Measurements from ENCODE around the gene SPDEF.

Gene SPDEF

DNA sequence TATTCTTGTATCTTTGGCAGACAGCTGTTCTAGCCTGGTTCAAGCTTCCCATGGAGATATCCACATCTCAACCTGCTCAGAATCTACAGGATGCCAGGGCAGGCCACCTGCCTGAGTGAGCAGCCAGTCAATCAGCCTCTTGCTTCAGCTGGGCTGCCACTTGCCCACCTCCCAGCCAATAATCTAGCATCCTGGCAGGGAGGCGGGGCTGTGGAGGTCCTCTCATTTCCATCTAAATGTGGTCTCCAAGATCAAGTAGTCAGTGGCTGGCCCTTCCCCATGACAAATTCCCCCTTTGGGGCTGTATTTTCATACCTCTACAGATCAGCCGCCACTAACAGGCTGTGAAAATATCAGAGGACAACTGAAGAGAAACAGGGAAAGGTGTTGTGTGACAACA, 33.0 kb upstream of the SPDEF start:
- Histone ChIP-seq H3K36me3 (ENCODE audit: insufficient read depth, low read length) (no peaks in the 10 kb centered on the region), H3K9me3 (ENCODE audit: control insufficient read depth, insufficient read depth, low read length) (no peaks in the 10 kb centered on the region), H3K4me1 (ENCODE audit: insufficient read depth, low read length) (peaks cover 9% of the 10 kb centered on the region), H3K9ac (ENCODE audit: low read depth, low read length) (no peak overlapping the region)

DNA sequence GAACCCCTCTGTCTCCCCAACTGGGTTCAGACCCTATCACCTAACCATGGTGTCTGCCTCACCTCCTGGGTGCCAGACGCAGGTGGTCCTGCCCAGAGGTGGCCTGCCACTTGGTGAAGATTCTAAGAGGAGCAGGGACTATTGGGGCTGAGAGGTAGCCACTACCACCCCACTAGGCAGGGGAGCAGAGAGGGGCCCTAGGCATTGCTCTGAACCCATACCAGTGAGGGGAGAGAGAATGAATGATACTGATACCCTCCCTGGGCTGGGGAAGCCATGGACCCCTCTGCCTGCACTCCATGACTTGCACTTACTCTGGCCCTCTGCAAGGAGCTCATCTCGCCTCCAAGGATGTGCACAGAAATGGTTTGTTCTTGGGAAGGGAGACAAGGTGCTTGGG, 31.7 kb upstream of the SPDEF start:
- Histone ChIP-seq H3K36me3 (ENCODE audit: insufficient read depth, low read length) (no peaks in the 10 kb centered on the region), H3K4me1 (ENCODE audit: insufficient read depth, low read length) (peaks cover 9% of the 10 kb centered on the region), H3K9ac (ENCODE audit: low read depth, low read length) (no peak overlapping the region), H3K9me3 (ENCODE audit: control insufficient read depth, insufficient read depth, low read length) (no peaks in the 10 kb centered on the region)

DNA sequence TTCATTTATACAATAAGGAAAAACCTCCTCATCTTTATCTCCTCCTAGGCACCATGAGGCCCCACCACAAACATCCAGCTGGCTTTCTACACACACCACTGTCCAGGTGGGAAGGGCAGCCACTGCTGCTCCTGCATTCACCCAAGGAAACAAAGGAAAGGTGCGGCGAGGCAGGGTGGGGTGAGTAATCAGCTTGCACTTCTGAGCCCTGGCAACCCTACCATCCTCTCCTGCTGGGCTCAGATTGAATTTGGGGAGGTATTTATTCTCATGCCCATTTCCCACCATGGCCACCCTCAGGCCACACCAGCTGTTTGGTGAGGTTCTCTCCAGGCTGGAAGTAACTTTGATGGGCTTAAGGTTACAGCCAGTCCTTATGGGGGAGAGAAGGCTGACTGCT, 31.2 kb upstream of the SPDEF start:
- Histone ChIP-seq H3K4me1 (ENCODE audit: insufficient read depth, low read length) (peaks cover 9% of the 10 kb centered on the region), H3K9ac (ENCODE audit: low read depth, low read length) (no peak overlapping the region), H3K36me3 (ENCODE audit: insufficient read depth, low read length) (no peaks in the 10 kb centered on the region)

DNA sequence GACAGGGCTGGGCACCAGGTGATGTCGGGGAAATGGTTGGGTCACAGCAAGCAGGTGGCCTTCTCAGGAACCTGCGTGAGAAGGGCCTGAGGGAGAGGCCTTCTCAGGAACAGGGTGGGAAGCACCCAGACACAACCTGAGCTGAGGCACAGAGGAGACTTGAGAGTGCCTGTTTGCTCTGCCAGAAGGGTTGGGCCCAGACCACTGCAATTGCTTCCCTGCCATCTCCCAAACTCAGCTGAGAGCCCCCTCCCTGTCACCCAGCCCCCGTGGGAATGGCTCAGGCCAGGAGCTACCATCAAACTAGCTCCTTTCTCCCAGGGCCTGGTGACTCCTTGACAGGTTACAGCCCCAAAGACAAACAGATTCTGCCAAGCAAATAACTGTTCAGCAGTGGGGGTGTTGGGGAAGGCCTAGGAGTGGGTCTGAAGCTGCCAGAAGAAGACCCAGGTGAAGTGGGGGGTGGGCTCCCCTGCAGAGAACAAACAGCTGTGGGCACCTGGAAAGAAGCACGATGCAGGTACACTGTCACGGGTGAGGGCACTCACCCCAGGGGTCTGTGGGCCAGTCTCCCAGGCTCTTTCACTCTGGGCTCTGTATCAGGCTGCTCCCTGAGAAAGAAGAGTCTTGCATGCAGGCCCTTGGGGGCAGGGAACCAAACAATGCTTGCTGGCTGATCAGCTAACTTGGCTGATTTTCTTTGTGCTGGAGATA, 30.4 kb upstream of the SPDEF start:
- Histone ChIP-seq H3K4me1 (ENCODE audit: insufficient read depth, low read length) (peaks cover 9% of the 10 kb centered on the region), H3K36me3 (ENCODE audit: insufficient read depth, low read length) (no peaks in the 10 kb centered on the region), H3K9ac (ENCODE audit: low read depth, low read length) (no peak overlapping the region), H3K9me3 (ENCODE audit: control insufficient read depth, insufficient read depth, low read length) (no peaks in the 10 kb centered on the region)

More for the DNA sequence above, 31.2 kb upstream of the SPDEF start:
- H3K9me3 ChIP-seq (ENCODE audit: control insufficient read depth, insufficient read depth, low read length) = no peaks in the 10 kb centered on the region

DNA sequence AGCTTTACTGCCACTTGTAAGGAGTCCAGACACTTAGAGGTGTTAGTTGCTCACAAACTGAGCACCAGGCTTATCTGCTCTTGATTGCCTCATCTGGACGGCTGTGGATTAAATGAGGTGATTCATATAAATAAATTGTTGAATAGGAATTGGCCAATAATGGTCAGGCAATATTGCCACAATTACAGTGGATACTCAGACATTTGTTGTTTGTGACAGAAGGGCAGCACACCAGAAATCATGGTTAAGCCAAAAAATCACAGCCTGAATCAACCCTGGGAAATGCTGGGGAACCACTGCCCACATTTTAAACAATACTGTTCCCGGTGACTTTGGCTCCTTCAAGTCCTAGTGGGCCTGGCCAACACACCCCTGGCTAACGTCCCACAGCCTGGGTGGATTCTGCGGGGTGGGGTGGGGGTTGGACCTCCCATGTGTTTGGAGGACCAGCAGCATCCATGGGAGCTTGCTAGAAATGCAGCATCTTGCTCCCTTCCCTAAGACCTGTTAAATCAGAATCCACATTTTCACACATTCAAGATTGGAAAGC, 29.5 kb upstream of the SPDEF start:
- no peaks in the 10 kb centered on the region for H3K36me3 ChIP-seq (ENCODE audit: insufficient read depth, low read length)
- H3K9me3 ChIP-seq (ENCODE audit: control insufficient read depth, insufficient read depth, low read length) = no peaks in the 10 kb centered on the region
- peaks cover 9% of the 10 kb centered on the region for H3K4me1 ChIP-seq (ENCODE audit: insufficient read depth, low read length)
- no peak overlapping the region for H3K9ac ChIP-seq (ENCODE audit: low read depth, low read length)

DNA sequence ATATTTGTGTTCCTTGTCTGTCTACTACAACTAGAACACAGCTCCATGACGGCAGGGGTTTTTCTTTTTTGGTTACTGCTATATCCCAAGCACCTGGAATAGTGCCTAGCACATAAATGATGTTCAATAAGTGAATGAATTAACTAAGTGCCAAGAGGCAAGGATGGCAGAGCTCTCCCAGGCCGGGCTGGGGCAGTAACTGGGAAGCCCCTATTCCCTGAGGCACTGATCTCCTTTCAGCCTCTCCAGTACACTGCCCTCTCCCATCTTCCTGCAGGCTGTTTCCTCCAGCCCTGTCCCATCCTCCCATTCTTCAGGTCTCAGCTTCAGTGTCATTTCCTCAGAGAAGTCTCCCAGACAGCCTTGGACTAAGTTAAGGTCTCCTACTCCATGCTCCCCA, 29.0 kb upstream of the SPDEF start:
- Histone ChIP-seq H3K9me3 (ENCODE audit: control insufficient read depth, insufficient read depth, low read length) (no peaks in the 10 kb centered on the region), H3K4me1 (ENCODE audit: insufficient read depth, low read length) (peaks cover 9% of the 10 kb centered on the region), H3K9ac (ENCODE audit: low read depth, low read length) (no peak overlapping the region), H3K36me3 (ENCODE audit: insufficient read depth, low read length) (no peaks in the 10 kb centered on the region)

DNA sequence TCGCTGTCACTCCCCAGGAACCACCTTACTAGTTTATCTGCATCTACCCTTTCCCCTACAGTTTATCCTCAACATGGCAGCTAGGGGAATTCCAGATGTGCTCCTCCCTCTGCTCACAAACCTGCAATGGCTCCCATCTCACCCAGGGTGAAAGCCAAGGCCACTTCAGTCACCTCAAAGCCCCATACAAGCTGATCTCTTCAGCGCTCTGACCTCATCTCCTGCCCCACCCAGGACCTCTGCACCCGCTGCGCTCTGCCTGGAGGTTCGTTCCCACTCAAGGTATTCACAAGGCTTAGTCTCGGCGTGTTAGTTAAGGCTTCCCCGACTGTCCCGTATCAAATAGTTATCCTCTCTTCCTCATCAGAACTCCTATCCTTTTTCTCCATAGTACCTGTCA, 28.6 kb upstream of the SPDEF start:
- H3K4me1 ChIP-seq (ENCODE audit: insufficient read depth, low read length) = peaks cover 9% of the 10 kb centered on the region
- H3K9me3 ChIP-seq (ENCODE audit: control insufficient read depth, insufficient read depth, low read length) = no peaks in the 10 kb centered on the region
- H3K36me3 ChIP-seq (ENCODE audit: insufficient read depth, low read length) = no peaks in the 10 kb centered on the region
- no peak overlapping the region for H3K9ac ChIP-seq (ENCODE audit: low read depth, low read length)

DNA sequence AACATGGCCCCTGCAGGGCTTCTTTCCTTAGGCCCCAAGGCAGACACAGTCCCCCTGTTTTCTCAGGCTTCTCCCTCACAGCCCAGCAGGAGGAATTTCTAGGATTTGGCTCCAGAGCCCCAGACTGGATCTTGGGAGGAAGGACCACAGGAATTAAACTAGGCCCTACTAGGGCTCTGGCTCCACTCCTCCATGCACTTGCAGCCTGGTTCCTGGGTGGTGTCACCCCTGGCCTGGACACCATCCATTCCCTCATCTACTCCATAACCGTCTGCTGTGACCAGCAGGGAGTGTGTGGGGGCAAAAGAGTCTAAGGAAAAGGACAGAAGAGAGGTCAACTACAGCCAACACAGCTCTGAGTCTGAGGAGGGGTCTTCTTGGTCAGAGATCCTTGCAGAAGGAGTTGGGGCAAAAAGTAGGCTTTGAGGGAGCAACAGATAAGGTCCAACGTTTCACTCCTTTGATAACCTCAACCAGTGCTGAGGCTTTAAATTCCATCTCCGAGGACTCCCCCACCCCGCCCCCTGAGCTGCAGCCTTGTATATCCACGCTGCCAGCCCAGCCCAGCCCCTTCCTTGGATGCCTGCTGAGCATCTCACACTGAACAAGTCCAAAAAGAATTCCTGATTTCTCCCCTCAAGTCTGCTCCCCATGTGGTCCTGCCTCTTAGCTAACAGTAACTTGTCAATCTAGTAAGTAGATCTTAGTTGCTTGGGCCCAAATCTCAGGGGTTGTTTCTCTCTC, 27.9 kb upstream of the SPDEF start:
- Histone ChIP-seq H3K4me1 (ENCODE audit: insufficient read depth, low read length) (peaks cover 9% of the 10 kb centered on the region), H3K9me3 (ENCODE audit: control insufficient read depth, insufficient read depth, low read length) (no peaks in the 10 kb centered on the region), H3K36me3 (ENCODE audit: insufficient read depth, low read length) (no peaks in the 10 kb centered on the region), H3K9ac (ENCODE audit: low read depth, low read length) (no peak overlapping the region)

DNA sequence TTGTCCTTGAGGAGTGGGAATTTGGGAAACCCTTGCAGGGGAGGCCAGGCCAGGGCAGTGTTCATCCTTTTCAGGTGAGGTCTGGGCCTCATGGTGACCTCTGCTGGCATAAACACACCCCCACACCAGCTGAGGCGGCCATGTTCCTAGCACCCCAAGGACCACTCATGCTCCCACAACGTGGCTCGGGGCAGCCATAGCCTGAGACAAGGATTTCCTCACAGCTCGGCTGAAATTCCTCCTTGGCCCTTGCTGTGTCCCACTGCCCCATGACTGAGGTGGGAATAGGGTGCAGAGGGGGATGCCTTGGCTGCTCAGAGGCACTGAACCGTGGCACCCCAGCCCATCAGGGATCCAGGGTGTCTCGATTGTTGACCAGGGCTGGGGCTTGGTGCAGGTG, 27.3 kb upstream of the SPDEF start:
- H3K36me3 ChIP-seq (ENCODE audit: insufficient read depth, low read length) = no peaks in the 10 kb centered on the region
- no peaks in the 10 kb centered on the region for H3K9me3 ChIP-seq (ENCODE audit: control insufficient read depth, insufficient read depth, low read length)
- peaks cover 9% of the 10 kb centered on the region for H3K4me1 ChIP-seq (ENCODE audit: insufficient read depth, low read length)
- no peak overlapping the region for H3K9ac ChIP-seq (ENCODE audit: low read depth, low read length)

DNA sequence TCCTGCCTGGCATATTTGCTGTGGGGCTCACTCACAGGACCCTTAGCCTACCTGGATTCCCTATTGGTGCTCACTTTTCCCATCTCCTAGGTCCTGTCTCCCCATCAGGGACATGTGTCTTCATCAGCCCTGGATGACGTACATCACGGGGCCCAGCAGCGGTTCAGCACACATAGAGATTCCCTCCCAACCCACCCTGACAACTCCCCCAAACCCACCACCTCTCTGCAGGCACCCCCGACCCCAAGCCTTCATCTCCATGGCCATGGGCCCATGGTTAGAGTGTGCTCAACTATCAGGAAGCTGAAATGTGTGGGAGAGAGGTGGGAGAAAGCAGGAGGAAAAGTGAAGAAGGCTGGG, 25.4 kb upstream of the SPDEF start:
- H3K9ac ChIP-seq (ENCODE audit: low read depth, low read length) = no peak overlapping the region

DNA sequence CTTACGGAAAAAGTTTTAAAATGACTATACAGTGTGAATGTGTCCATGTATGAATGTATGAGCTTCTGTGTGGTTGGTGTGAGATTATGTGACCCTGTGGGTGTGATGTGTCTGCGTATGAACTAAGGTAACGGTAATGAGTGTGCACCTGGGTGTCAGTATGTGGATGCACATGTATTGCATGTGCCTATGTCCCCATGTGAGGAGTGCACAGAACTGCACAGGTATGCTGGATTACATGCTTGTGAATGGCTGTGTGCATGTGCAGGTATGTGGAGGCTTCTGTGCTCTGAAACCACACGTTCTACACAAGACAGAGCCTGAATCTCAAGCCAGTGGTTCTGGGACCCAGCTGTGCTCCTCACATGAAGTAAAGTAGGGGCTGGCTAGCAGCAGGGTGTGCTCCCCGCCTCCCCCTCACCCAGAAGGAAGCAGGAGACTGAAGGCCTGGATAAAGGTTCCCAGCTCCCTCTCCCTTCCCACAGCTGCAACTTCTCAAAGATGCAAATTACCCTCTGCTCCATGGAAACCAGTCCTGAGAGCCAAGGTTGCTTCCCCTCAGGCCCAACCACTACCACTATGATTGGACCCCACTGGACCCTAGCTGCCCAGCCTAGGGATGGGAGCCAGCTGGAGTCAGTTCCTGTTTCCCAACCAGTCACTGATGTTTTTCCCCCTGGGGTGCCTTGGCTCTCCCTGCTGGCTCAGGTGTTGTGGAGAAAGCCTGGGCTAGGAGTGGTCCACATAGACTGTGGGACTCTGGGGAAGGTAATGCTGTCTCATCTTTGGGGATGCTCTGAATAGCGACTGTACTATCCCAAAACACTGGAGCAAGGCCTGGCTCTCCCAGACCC, 24.8 kb upstream of the SPDEF start:
- Histone ChIP-seq H3K4me1 (ENCODE audit: insufficient read depth, low read length) (no peaks in the 10 kb centered on the region; the same call in 1 of the 2 replicates), H3K36me3 (ENCODE audit: insufficient read depth, low read length) (no peaks in the 10 kb centered on the region), H3K9me3 (ENCODE audit: control insufficient read depth, insufficient read depth, low read length) (no peaks in the 10 kb centered on the region), H3K9ac (ENCODE audit: low read depth, low read length) (no peak overlapping the region)

More for the DNA sequence above, 25.4 kb upstream of the SPDEF start:
- Histone ChIP-seq H3K36me3 (ENCODE audit: insufficient read depth, low read length) (no peaks in the 10 kb centered on the region), H3K4me1 (ENCODE audit: insufficient read depth, low read length) (no peaks in the 10 kb centered on the region; the same call in 1 of the 2 replicates), H3K9me3 (ENCODE audit: control insufficient read depth, insufficient read depth, low read length) (no peaks in the 10 kb centered on the region)

DNA sequence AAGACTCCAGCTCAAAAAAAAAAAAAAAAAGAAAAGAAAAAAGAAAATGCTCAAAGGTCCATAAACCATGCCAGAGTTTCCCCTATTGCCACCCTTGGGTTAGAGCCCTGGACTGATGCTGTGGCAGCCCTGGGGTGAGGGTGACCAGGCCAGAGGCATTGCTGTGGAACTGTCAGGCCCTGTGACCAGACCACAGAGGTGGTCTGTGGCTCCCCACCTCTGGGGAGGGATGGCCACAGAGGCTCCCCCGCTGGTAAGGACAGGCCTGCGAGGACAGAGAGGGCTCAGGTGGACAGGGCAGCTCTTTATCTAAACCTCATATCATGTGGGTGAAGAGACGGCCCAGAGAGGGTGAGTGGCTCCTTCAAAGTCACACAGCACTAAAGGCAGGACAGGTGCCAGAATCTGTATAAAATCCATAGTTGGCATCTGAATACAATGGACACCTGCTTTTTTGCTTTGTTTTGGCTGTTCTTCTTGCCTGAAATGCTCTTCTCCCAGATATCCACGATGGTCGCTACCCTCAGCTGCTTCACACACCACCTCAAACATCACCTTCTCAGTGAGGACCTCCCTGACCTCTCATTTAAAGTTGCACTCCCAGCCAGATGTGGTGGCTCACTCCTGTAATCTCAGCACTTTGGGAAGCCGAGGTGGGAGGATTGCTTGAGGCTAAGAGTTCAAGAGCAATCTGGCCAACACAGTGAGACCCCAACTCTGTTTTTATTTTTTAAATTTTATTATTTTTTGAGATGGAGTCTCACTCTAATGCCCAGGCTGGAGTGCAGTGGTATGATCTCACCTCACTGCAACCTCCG, 22.5 kb upstream of the SPDEF start:
- peaks cover 9% of the 10 kb centered on the region; the same call in 1 of the 2 replicates for H3K4me1 ChIP-seq (ENCODE audit: insufficient read depth, low read length)
- no peak overlapping the region for H3K9ac ChIP-seq (ENCODE audit: low read depth, low read length)
- H3K9me3 ChIP-seq (ENCODE audit: control insufficient read depth, insufficient read depth, low read length) = no peaks in the 10 kb centered on the region
- H3K36me3 ChIP-seq (ENCODE audit: insufficient read depth, low read length) = no peaks in the 10 kb centered on the region

DNA sequence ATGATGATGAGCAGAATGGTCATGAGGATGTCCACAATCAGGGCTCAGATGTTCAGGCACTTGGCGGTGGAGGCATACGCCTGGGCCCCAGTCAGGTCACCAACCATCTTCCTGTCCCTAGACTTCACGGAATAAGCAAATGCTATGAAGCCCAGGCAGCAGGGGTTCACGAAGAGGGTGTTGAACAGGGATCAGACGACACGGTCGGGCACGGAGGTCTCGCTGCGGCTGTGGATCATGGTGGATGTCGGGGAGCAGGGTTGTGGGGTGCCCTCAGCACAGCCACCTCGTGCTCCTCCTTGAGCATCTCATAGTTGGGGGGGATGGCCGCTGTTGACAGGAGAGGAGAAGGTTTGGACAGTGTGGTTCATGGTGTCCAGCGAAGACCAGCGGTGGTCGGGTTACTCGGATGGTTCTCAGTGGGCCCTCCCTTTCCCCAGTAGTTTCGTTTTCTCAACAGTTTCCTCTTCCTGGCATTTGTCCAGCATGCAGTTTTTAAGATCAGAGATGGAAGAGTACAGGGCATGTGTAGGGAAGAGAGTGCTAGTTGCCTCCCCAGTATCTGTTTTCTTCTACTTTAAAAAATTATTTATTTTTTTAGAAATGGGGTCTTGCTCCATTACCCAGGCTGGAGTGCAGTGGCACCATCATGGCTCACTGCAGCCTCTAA, 20.3 kb upstream of the SPDEF start:
- Histone ChIP-seq H3K9me3 (ENCODE audit: control insufficient read depth, insufficient read depth, low read length) (no peaks in the 10 kb centered on the region), H3K4me1 (ENCODE audit: insufficient read depth, low read length) (peaks cover 9% of the 10 kb centered on the region; the same call in 1 of the 2 replicates), H3K36me3 (ENCODE audit: insufficient read depth, low read length) (no peaks in the 10 kb centered on the region), H3K9ac (ENCODE audit: low read depth, low read length) (no peak overlapping the region)

All from ES-I3 (cell line).